LNCAP (cell line): ENCODE data around the gene LIPC.

Experiments used
- CTCF ChIP-seq: fragments of 450-650 bp; IDR thresholded peaks from 2 replicates; pipeline ENCODE4 v1.5.1; 2017; ENCODE audit warnings: mild to moderate bottlenecking

The LIPC gene

GRCh38 chr15:58501636-58502188 is 69.9 kb downstream of the LIPC start:
- TF ChIP-seq CTCF = no peak

- no peak for TF ChIP-seq CTCF
These were observed 71.6 kb downstream of the LIPC start for GRCh38 chr15:58503139-58504027.

- no peak for TF ChIP-seq CTCF
These were observed 73.0 kb downstream of the LIPC start for GRCh38 chr15:58504674-58505234.

- TF ChIP-seq CTCF = no peak
These were observed 73.8 kb downstream of the LIPC start for GRCh38 chr15:58505581-58505980.

GRCh38 chr15:58506064-58506490 is 74.3 kb downstream of the LIPC start:
- TF ChIP-seq CTCF = no peak

- no peak for TF ChIP-seq CTCF
These were observed 75.2 kb downstream of the LIPC start for GRCh38 chr15:58506783-58507668.

GRCh38 chr15:58509556-58509955 is 77.8 kb downstream of the LIPC start:
- no peak for TF ChIP-seq CTCF
